ENCODE results near the gene MRI1. TPM values are rescaled to one million over a fixed set of nuclear protein-coding genes. Genes with fewer than 3 reads are reported as not detected.

The MRI1 gene
- total RNA-seq, 1 experiment from 2014 or later: 19.6 TPM

DNA sequence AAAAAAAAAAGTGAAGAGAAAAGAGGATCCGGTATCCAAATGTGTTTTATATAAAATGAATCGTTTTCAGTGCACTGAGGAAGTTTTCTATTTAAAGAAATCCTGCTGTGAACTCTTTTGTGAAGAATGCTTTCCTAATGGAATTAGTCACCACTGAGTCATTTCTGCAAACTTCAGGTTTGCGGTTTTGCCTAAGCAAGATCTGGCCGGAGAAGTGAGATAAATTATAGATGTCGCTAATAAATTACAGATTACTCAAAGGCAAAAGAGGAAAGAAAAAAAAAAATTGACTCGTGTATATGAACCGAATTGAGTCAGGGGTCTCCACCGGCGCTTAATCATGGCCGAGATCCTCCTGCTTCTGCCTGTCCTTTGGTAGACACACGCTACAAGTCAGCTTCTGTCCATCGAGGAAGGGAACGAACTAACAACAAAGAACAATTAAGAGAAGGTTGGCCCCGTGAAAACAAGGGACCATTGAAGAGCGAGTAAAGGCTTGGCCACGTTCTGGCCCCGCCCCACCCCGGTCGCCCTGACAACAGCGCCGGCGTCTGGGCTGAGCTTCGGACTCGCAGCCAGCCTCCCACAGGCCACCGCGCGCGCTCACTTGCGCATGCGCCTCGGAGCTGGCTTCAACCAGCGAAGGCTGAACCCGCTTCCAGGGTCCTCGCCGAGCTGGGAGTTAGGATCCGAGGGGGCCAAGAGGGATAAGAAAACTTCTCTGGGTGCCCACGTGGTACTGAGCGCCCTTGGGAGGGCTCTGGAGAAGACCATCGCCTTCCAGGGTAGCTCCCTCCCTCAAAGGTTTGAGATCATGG is 33.0 kb upstream of the MRI1 start (continued):
- TF ChIP-seq, protein P1, sequence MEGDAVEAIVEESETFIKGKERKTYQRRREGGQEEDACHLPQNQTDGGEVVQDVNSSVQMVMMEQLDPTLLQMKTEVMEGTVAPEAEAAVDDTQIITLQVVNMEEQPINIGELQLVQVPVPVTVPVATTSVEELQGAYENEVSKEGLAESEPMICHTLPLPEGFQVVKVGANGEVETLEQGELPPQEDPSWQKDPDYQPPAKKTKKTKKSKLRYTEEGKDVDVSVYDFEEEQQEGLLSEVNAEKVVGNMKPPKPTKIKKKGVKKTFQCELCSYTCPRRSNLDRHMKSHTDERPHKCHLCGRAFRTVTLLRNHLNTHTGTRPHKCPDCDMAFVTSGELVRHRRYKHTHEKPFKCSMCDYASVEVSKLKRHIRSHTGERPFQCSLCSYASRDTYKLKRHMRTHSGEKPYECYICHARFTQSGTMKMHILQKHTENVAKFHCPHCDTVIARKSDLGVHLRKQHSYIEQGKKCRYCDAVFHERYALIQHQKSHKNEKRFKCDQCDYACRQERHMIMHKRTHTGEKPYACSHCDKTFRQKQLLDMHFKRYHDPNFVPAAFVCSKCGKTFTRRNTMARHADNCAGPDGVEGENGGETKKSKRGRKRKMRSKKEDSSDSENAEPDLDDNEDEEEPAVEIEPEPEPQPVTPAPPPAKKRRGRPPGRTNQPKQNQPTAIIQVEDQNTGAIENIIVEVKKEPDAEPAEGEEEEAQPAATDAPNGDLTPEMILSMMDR (IDR thresholded peaks at IDR 0.05 in 2 of 3, conservative IDR thresholded peaks at IDR 0.05 in 1 of 3; ENCODE audit: borderline replicate concordance in 1 of 3, insufficient read depth in 1 of 3, low read depth in 2 of 3, low read length in 2 of 3): no peak
- TF ChIP-seq SRF (IDR thresholded peaks at IDR 0.05; ENCODE audit: low read depth) (peak; percentile 82), ELF1 (IDR thresholded peaks at IDR 0.05; ENCODE audit: borderline replicate concordance, low read depth) (no peak), CEBPB (IDR thresholded peaks at IDR 0.05; ENCODE audit: low read depth) (peak; percentile 86; the same call in 1 of the 2 replicates), POLR2A (IDR thresholded peaks at IDR 0.05; ENCODE audit: borderline replicate concordance, extremely low read depth, insufficient read depth, insufficient read length) (peak; percentile 69), CBX3 (IDR thresholded peaks at IDR 0.05; ENCODE audit: low read depth) (peak; percentile 56; the same call in 1 of the 2 replicates), ATF3 (IDR thresholded peaks at IDR 0.05) (no peak), EZH2 (IDR thresholded peaks at IDR 0.05) (no peak), FOSL1 (IDR thresholded peaks at IDR 0.05; ENCODE audit: low read depth) (peak; percentile 99), JUND (IDR thresholded peaks at IDR 0.05) (peak; percentile 96), SIN3A (IDR thresholded peaks at IDR 0.05; ENCODE audit: low read depth) (peak; percentile 55), ZNF274 (IDR thresholded peaks at IDR 0.05; ENCODE audit: low read depth, low read length) (no peak), EZH2phosphoT487 (IDR thresholded peaks at IDR 0.05; ENCODE audit: borderline replicate concordance) (no peak), ZFX (IDR thresholded peaks at IDR 0.05) (no peak)
